LNCAP (cell line): ENCODE measurements around the gene SUSD2.

Experiments used
- TF ChIP-seq, protein P1 (sequence below): fragments of 450-650 bp; IDR thresholded peaks from 2 replicates; pipeline ENCODE4 v1.5.1; 2017; ENCODE audit warnings: mild to moderate bottlenecking

The SUSD2 gene

DNA sequence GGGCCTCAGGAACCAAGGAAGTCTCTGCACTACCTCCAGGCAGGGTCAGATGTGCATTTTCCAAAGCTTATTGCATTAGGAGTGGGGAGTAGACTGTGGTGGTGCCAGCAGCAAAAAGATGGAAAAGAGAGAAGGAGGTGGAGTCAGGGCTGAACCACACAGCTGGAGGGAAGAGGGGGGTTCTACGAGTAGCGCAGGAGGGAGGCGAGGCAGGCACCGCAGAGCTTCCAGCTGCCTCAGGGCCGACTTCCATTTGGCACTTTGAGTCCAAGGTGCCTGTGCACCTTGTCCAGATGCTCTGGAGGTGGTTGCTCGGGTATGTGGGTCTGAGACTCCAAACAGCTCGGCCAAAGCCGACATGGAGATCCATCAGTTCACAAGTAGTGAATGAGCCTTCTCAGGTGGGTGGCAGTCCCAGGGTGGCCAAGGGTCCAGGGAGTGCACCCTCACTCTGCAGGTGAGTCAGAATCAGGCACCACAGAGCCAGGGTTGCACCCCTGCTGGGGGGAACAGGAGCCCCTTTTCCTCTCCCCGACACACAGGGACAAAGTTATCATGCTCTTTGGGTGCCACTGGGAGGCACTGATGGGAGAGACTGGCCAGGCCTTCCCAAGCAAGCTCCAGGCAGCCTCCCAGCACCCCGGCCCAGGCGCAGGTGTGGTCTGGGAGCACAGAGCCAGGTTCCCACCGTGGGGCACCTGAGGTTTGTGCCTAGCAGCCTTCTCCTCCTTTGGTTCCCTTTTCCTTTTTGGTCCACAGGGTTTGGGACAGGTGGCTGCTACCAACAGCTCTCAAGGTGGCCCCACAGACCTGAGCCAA is 33.4 kb downstream of the SUSD2 start:
- TF ChIP-seq, protein P1, sequence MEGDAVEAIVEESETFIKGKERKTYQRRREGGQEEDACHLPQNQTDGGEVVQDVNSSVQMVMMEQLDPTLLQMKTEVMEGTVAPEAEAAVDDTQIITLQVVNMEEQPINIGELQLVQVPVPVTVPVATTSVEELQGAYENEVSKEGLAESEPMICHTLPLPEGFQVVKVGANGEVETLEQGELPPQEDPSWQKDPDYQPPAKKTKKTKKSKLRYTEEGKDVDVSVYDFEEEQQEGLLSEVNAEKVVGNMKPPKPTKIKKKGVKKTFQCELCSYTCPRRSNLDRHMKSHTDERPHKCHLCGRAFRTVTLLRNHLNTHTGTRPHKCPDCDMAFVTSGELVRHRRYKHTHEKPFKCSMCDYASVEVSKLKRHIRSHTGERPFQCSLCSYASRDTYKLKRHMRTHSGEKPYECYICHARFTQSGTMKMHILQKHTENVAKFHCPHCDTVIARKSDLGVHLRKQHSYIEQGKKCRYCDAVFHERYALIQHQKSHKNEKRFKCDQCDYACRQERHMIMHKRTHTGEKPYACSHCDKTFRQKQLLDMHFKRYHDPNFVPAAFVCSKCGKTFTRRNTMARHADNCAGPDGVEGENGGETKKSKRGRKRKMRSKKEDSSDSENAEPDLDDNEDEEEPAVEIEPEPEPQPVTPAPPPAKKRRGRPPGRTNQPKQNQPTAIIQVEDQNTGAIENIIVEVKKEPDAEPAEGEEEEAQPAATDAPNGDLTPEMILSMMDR, result no peak

DNA sequence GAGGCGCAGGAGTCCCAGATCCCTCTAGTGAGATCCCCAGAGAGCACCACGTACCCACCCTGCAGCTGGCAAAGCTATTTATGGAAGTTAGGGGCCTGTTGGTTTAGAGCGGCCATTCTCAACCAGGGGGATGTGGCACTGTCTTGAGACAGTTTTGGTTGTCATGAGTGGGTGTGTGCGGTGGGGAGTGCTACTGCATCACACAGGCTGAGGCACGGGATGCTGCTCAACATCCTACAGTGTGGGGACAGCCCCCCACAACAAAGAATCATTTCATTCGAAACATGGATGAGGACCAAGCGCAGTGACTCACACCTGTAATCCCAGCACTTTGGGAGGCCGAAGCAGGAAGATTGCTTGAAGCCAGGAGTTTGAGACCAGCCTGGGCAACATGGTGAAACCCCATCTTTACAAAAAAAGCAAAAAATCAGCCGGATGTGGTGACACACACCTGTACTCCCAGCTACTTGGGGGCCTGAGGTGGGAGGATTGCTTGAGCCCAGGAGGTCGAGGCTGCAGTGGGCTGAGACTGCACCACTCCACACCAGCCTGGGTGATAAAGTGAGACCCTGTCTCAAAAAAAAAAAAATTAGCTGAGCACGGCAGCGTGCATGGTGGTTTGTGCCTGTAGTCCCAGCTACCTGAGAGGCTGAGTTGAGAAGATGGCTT is 35.4 kb downstream of the SUSD2 start:
- TF ChIP-seq, protein P1, result no peak

DNA sequence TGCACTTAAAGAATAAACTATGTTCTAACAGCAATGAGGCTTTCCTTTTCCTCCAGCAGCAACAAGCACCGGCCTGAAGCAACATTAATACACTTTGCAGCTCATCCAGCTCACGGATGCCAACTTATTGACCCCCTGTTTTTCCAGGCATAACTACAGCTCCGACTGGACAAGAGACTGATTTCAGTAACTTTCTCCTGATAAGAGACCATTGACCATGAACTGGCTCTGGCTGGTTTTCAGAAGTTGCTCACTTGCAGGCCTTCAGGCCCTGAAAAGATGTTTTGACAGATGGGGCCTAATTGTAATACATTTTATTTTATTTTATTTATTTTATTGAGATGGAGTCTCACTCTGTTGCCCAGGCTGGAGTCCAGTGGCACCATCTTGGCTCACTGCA is 36.1 kb downstream of the SUSD2 start:
- TF ChIP-seq, protein P1, result no peak

DNA sequence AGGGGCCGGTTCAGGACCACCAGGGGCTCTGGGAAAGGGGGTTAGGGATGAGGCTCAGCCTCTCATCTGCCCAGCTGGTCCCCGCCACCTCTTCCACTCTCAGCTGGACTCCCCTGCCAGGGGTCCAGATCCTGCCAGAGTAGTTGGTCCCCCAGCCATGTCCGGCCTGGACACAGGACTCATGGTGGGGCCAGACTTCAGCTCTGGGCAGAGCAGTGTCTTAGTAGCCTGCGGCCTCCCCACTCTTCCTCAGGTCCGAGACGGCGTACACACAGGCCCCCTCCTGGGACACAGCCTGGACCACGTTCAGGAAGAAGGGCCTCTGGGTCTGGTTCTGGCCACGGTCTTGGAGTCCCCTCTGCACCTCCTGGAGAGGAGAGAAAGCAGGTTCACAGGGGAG is 38.5 kb downstream of the SUSD2 start:
- TF ChIP-seq, protein P1, result no peak

DNA sequence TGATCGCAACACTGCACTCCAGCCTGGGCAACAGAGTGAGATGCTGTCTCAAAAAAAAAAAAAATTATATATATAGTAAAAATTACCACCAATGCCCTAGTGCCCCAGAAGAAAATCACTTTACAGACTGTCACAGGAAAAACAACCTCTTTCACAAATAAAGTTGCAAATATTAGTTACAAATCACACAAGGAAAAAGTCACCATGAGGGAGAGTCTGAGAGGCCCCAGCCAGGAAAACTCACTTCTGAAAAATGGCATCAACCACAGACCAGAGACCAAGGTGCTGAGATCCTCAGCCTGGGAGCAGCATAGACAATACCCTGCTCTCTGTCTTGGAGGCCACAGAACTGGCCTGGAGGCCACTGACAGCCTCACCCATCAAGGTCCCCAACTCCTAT is 43.2 kb downstream of the SUSD2 start:
- TF ChIP-seq, protein P1, result no peak

DNA sequence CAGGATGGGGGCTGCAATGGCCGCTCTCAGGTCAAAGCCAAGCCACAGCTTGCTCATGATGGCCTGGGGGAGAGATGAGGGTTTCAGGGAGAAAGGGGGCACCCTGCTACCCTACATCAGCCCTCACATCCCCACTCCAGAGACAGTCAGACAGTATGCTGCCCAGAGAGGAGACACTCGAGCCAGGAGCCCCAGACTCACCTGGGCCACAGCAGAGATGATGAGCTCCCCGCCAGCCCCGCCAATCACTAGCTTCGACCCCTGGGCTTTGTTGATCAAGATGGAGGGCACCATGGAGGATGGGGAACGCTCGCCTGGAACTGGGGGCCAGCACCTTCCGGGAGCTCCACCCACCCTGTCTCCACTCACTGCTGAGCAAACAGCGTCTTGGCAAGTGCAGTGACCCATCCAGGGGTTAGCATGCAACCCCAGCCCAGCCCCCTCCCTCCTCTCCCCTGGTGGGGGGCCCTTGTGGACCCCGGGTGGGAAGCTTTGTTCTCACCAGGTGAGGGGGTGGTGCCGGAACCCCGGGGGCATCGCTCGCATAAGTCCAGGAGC is 43.8 kb downstream of the SUSD2 start:
- TF ChIP-seq, protein P1, result no peak

DNA sequence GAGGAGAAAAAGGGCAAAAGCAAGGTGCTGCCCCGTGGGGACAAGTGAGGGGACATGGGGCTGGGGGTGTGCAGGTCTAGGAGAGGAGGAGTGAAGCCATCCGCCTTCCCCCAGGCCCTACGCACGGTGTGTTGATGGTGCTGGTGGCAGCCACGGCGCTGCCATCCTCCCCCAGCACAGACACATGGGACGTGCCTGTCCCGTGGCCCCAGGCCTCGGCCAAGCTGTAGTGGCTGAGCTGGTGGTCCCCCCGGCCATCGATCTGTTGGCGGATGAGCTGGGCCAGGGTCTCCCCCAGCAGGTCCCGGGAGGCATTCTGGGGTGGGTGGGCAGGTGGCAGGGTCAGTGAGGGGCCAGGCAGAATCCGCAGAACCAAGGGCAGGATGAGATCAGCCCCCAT is 44.7 kb downstream of the SUSD2 start:
- TF ChIP-seq, protein P1, result no peak
